ENCODE results near the gene EPG5.
"Not testable (repeated sequence)": the region's sequence is repeated elsewhere in the genome, so short reads cannot be mapped to it uniquely, and the experiment has no call there.

EPG5 gene

DNA sequence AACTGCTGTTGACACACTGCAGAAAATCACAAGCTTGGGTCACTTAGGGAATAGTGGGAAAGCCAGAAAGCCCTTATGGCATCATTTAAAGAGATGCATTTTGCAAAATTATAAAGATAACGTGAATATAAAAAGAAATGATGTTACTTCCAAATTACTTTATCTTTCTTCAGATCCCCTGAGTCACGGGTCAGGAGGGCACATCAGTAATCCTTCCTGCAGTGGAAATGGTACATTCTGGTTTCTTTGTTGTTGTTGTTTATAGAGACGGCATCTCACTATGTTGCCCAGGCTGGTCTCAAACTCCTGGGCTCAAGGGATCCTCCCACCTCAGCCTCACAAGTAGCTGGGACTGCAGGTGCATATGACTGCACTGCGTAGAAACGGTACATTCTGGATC, 9.8 kb upstream of the EPG5 start:
- no peak for DNase-seq

GRCh38 chr18:45976566-45976965, 9.4 kb upstream of the EPG5 start:
- no peak for DNase-seq

GRCh38 chr18:45974088-45974536, 7.0 kb upstream of the EPG5 start:
- DNase-seq: no peak

GRCh38 chr18:45964913-45965312, 2.2 kb downstream of the EPG5 start:
- not testable (repeated sequence) for DNase-seq

- DNase-seq: no peak
Observed at GRCh38 chr18:45962866-45963265, 4.3 kb downstream of the EPG5 start.

GRCh38 chr18:45962461-45962860, 4.7 kb downstream of the EPG5 start:
- no peak for DNase-seq

DNA sequence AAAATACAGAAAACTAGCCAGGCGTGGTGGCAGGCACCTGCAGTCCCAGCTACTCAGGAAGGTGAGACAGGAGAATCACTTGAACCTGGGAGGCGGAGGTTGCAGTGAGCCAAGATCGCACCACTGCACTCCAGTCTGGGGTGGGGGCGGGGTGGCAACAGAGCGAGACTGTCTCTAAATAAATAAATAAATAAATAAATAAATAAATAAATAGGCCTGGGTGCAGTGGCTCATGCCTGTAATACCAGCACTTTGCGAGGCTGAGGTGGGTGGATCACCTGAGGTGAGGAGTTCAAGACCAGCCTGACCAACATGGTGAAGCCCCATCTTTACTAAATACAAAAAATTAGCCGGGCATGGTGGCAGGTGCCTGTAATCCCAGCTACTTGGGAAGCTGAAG, 7.6 kb downstream of the EPG5 start:
- not testable (repeated sequence) for DNase-seq

- no peak for DNase-seq
Observed at GRCh38 chr18:45958730-45959129, 8.4 kb downstream of the EPG5 start.

GRCh38 chr18:45958027-45958426, 9.1 kb downstream of the EPG5 start:
- no peak for DNase-seq

DNA sequence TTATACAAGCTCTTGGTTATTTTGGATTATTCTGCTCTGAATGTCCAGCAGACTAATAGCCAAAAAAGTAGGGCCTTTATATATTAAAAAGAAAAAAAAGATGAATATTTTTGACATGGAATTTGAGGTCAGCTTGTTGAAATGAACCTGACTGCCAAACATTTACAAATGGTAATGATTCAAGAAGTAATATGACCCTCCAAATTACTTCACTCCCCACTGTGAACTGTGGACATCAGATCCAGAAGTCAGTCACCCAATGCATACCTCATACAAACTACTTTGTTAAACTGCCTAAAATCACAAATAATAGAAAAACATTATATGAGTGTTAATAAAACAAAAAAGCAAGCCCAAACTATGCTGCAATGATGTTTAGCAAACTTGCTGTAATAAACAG, 10.0 kb downstream of the EPG5 start:
- DNase-seq: no peak

DNA sequence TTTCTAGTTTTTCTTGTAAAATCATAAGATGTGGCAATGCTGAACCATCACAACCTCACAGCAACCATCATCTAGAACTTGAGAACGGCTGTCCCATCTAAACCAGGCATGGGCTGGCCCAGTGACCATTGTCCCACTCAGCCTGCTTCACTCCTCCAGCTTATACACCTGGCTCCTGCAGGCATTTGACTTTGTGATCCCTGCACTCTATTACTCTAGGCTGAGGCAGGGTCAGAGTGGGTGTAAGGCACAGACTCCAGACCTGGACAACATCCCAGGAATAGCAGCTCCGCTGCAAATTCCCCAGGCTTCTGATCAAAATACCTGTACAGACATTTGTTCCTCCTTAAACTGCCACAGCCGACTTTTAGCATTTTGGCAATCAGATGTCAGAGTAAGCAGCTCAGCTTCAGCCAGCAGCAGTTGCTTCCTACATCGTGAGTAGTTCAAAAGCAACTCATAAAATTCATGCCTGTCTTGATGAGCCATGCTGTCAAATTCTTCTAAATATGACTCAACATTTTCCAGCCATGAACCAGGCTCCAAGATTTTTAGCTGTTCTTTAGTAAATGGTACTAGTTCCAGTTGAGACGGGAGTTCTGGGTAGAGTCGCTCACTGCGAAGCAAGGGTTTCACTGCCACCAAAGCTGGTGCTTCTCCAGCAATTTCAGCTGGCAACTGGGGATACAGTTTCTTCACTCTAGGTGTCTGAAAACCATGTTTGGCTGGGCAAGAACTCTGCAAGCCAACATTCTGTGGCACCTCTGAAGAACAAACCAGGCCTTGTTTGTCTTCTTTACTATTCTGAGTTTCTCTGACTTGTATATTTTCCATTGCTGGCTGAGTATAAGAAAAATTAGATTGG, 12.8 kb downstream of the EPG5 start:
- DNase-seq: no peak

- DNase-seq: peak; percentile 33
Observed at GRCh38 chr18:45951016-45951714, 16.0 kb downstream of the EPG5 start.

- DNase-seq: no peak
Observed at GRCh38 chr18:45945669-45946068, 21.5 kb downstream of the EPG5 start.

- no peak for DNase-seq
Observed at GRCh38 chr18:45940724-45941123, 26.4 kb downstream of the EPG5 start.

DNA sequence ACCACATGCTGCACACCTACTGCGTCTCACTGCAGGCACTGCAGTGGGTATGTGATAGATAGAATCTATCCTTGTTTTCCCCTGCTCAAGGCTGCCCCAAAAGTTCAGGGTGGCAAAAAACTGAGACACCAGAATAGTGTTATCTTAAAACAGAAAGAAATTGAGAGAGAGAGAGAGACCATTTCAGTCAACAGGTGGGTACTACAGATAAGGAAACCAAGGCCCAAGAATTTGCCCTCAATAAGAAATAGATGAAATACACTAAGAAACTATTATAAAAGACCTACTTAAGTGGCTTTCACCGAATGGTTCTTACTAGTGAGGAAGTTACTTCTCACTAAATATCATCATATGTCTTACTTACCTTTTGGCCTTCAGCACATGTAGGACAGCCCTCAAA, 27.9 kb downstream of the EPG5 start:
- no peak for DNase-seq

- no peak for DNase-seq
Observed at GRCh38 chr18:45938488-45938935, 28.6 kb downstream of the EPG5 start.

DNA sequence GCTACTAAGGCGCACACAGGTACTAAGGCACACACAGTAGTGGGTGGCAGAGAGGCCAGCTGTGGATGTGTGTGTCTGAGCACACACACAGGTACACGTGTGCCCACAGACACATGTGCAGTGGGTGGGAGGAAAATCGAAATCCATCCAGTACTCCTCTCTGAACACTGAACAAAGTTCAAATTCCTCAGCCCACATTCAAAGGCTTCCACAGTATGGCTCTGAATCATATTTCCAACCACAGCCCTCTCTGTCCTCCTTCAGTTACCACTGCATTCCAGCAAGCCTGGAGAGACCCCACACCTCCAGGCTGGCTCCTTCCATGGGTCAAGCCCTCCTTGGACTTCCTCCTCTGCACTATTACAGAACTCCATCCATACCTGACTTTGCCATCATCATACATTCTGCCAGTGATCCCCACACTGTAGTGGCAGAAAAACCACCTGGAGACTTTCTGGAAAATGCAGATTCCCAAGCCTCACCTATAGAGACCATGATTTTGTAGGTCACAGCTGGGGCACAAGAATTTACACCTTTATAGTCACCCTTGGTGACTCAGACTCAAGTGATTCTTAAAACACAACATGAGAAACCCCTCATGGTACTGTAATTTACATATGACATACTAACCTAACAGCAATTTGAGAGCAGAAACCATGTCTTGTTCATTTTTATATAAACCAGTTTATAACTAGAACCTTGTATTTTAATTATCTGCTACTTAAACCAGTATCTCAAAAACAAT, 31.4 kb downstream of the EPG5 start:
- no peak for DNase-seq

DNA sequence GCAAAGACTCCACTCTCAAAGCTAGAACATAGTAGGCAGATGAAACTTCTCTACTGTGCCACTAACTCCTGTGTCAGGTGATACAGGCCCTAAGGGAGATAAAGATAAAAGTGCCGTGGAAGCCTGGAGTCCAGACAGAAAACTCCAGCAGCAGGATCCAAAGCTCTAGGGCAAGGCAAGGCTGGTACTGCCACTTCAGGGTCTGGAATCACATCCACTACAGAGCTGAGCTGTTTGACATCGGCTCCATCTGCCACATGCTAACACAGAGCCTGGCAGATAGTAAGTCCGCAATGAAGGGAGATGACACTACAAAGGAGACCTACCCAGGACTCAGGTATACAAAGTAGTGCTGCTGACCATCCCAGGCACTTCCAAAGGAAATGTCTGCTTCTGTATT, 34.4 kb downstream of the EPG5 start:
- DNase-seq: no peak

- DNase-seq: no peak
Observed at GRCh38 chr18:45930963-45931362, 36.2 kb downstream of the EPG5 start.

DNA sequence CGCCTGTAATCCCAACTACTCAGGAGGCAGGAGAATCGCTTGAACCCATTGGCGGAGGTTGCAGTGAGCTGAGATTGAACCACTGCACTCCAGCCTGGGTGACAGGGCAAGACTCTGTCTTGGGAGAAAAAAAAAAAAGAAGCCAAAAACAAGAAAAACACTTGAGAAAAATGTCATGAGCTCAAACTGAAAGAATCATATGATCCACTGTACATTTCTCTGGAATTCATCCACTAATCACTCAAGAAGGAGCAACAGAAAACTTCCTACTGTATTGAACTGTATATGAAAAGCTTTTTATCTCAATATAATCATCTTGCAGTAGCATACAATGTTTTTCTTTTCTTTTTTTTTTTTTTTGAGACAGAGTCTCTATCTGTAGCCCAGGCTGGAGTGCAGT, 40.4 kb downstream of the EPG5 start:
- DNase-seq: no peak

GRCh38 chr18:45926085-45926484, 41.0 kb downstream of the EPG5 start:
- DNase-seq: no peak

GRCh38 chr18:45923138-45923537, 44.0 kb downstream of the EPG5 start:
- no peak for DNase-seq

- no peak for DNase-seq
Observed at GRCh38 chr18:45920367-45920766, 46.8 kb downstream of the EPG5 start.

DNA sequence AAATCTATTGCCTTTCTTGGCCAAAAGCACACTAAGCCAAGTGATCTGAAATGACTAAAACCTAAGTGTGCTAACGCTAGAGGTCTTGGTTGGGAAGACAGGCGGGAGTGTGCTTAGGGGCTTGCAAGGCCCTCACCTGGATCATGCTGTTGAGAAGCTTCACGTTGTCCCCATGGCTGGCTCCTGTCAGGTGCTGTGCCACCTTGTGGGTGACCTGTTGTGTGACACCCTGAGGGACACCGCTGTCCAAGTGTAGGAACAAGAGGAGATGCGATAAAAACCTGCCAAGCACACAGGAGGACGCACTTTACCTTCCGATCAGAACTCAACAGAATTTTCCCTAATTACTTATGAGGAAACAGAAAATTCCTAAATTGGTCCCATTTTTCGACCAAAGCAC, 50.8 kb downstream of the EPG5 start:
- DNase-seq: no peak
